GM12878 (cell line): ENCODE results near the gene RGS19. TPM values are rescaled to one million over a fixed set of nuclear protein-coding genes. Genes with fewer than 3 reads are reported as not detected.

Source experiments
- CBX5 ChIP-seq: sonication (generic); IDR thresholded peaks from 2 replicates; pipeline ENCODE4 v1.6.1; 2016; ENCODE audit warnings: low read depth, moderate library complexity, mild to moderate bottlenecking, inconsistent platforms
- CHD2 ChIP-seq: IDR thresholded peaks from 2 replicates; pipeline ENCODE4 v1.6.1; 2011; ENCODE audit warnings: low read depth, low read length, improper control_type of control experiment, borderline replicate concordance
- CREM ChIP-seq: IDR thresholded peaks from 2 replicates; pipeline ENCODE4 v1.6.1; 2014; ENCODE audit warnings: antibody characterized with exemption, low read depth
- EGR1 ChIP-seq, 2 experiments: IDR thresholded peaks; 1 replicate in 1 of 2; 2 replicates in 1 of 2; pipeline ENCODE4 v1.6.1; 2011 to 2012; ENCODE audit warnings: low read depth in 2 of 2, low read length in 2 of 2, borderline replicate concordance in 1 of 2, mild to moderate bottlenecking in 1 of 2, moderate library complexity in 1 of 2
- FOS ChIP-seq: IDR thresholded peaks from 3 replicates; pipeline ENCODE4 v1.6.1; 2011; ENCODE audit warnings: borderline replicate concordance; ENCODE audit not compliant: insufficient read length; ENCODE audit errors: extremely low read depth
- GATAD2B ChIP-seq: fragments of 450-650 bp; conservative IDR thresholded peaks from 2 replicates; pipeline ENCODE4 v1.6.1; 2017; ENCODE audit warnings: low read depth, mild to moderate bottlenecking, moderate library complexity
- HCFC1 ChIP-seq: fragments of 150-350 bp; IDR thresholded peaks from 2 replicates; pipeline ENCODE4 v1.6.1; 2014; ENCODE audit warnings: low read length
- IKZF1 ChIP-seq: fragments of 450-650 bp; conservative IDR thresholded peaks from 2 replicates; pipeline ENCODE4 v1.6.1; 2017; ENCODE audit warnings: antibody characterized with exemption, mild to moderate bottlenecking
- IKZF2 ChIP-seq, 2 experiments: fragments of 450-650 bp; IDR thresholded peaks; 2 replicates each; pipeline ENCODE4 v1.6.1; 2017; ENCODE audit warnings: mild to moderate bottlenecking in 2 of 2, moderate library complexity in 2 of 2
- LARP7 ChIP-seq: fragments of 450-650 bp; IDR thresholded peaks from 2 replicates; pipeline ENCODE4 v1.6.1; 2017; ENCODE audit warnings: mild to moderate bottlenecking
- MTA2 ChIP-seq: fragments of 450-650 bp; IDR thresholded peaks from 2 replicates; pipeline ENCODE4 v1.6.1; 2016; ENCODE audit warnings: low read depth, mild to moderate bottlenecking, moderate library complexity
- MYB ChIP-seq: fragments of 150-350 bp; IDR thresholded peaks from 2 replicates; pipeline ENCODE4 v1.6.1; 2014; ENCODE audit warnings: mild to moderate bottlenecking, low read depth, low read length, borderline replicate concordance
- NR2C2 ChIP-seq: IDR thresholded peaks from 2 replicates; pipeline ENCODE4 v1.6.1; 2011; ENCODE audit warnings: borderline replicate concordance, low read depth; ENCODE audit not compliant: control insufficient read depth, insufficient read length
- NR2F1 ChIP-seq: fragments of 450-650 bp; conservative IDR thresholded peaks from 2 replicates; pipeline ENCODE4 v1.6.1; 2017; ENCODE audit warnings: mild to moderate bottlenecking
- PML ChIP-seq: IDR thresholded peaks from 2 replicates; pipeline ENCODE4 v1.6.1; 2012; ENCODE audit warnings: low read length, inconsistent platforms
- POLR2A ChIP-seq: IDR thresholded peaks from 2 replicates; pipeline ENCODE4 v1.6.1; 2011; ENCODE audit warnings: low read depth, mild to moderate bottlenecking, low read length
- POLR2AphosphoS5 ChIP-seq: IDR thresholded peaks from 2 replicates; pipeline ENCODE4 v1.6.1; 2011; ENCODE audit warnings: mild to moderate bottlenecking, low read length, inconsistent platforms
- RB1 ChIP-seq: fragments of 450-650 bp; formaldehyde crosslinking; IDR thresholded peaks from 2 replicates; pipeline ENCODE4 v1.6.1; 2017; ENCODE audit warnings: mild to moderate bottlenecking, borderline replicate concordance
- SMARCA5 ChIP-seq: fragments of 450-650 bp; IDR thresholded peaks from 2 replicates; pipeline ENCODE4 v1.6.1; 2017; ENCODE audit warnings: mild to moderate bottlenecking
- SPI1 ChIP-seq: IDR thresholded peaks from 2 replicates; pipeline ENCODE4 v1.6.1; 2011; ENCODE audit warnings: low read depth, mild to moderate bottlenecking, low read length, moderate library complexity, borderline replicate concordance; ENCODE audit not compliant: insufficient read depth
- STAT3 ChIP-seq: IDR thresholded peaks from 2 replicates; pipeline ENCODE4 v1.6.1; 2011; ENCODE audit warnings: low read depth, low read length, improper control_type of control experiment
- TCF12 ChIP-seq: IDR thresholded peaks from 2 replicates; pipeline ENCODE4 v1.6.1; 2011; ENCODE audit warnings: low read depth, mild to moderate bottlenecking, low read length
- TCF3 ChIP-seq: IDR thresholded peaks from 2 replicates; pipeline ENCODE4 v1.6.1; 2012; ENCODE audit warnings: low read depth, mild to moderate bottlenecking, low read length, borderline replicate concordance; ENCODE audit not compliant: insufficient read depth
- ZBED1 ChIP-seq: IDR thresholded peaks from 2 replicates; pipeline ENCODE4 v1.6.1; 2016; ENCODE audit warnings: borderline replicate concordance
- ZNF24 ChIP-seq: fragments of 450-650 bp; IDR thresholded peaks from 2 replicates; pipeline ENCODE4 v1.6.1; 2017; ENCODE audit warnings: antibody characterized with exemption, mild to moderate bottlenecking
- polyA plus RNA-seq, 11 experiments: library from polyadenylated mRNA; depleted of rRNA in 4 of 11; unstranded in 6 of 11; stranded (reverse) in 5 of 11; fragments of >200 nt; fragmentation: Nextera tagmentation in 4 of 11; fragmentation: Illumina TruSeq in 1 of 11; extraction: Ambion mirVana in 4 of 11; extraction: Trizol in 1 of 11; gene quantifications; 1 replicate in 1 of 11; 2 replicates in 10 of 11; pipeline versions ENCODE4 v1.2.1 to v1.2.3, GENCODE V29; 2011 to 2016; ENCODE audit warnings: inconsistent platforms in 2 of 11, missing spikeins in 2 of 11, low read depth in 1 of 11
- total RNA-seq, 4 experiments: library from RNA; depleted of rRNA in 3 of 4; stranded (reverse); fragments of >200 nt in 3 of 4; fragmentation: Illumina TruSeq in 1 of 4; extraction: Trizol in 1 of 4; gene quantifications; 2 replicates each; pipeline versions ENCODE4 v1.2.1 to v1.2.3, GENCODE V29; 2013 to 2021
- TF ChIP-seq, protein P1 (sequence below): fragments of 450-650 bp; IDR thresholded peaks from 2 replicates; pipeline ENCODE4 v1.6.1; 2018; ENCODE audit warnings: borderline replicate concordance, mild to moderate bottlenecking; ENCODE audit not compliant: partially characterized antibody
- TF ChIP-seq, protein P2 (sequence below): fragments of 450-650 bp; IDR thresholded peaks from 2 replicates; pipeline ENCODE4 v1.6.1; 2017; ENCODE audit warnings: mild to moderate bottlenecking, moderate library complexity

The RGS19 gene
- total and polyA plus RNA-seq, 10 of the 15 experiments (the other 5 are each of a cell fraction or from before 2014, with no cell fraction given), result 0.82 to 62.4 (median 39.8) TPM

DNA sequence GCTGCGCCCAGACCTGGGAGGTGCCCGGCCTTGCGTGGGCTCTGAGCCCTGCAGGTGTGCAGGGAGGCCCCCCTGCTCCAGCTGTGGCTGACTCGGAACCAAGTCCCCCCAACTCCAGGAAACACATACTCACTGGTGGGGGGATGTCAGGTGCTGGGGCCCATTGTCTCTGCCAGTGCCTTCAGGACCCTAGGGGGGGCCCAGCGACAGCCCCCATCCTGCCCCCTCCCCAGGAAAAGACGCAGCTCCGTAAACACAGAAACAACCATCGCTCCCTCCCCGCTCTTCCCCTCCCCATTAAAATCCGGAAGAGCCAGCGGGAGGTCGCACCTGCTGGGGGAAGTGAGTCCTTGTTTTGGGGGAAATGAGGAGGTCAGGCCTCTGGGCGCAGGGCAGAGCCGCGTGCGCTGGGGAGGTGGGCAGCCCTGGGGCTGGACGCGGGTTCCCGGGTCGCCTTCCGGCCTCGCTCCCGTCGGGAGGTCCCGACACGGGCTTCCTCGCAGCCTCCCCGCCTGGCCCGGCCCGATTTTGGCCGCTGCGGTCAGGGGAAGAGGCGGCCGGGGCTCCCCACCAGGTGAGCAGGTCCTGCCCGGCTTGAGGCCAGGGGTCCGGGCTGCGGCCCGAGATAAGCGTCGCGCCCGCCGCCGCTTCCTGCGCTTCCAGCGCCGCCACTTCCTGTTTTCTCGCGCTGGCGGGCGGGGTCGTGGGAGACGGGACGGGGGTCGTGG is 37.1 kb downstream of the RGS19 start (continued):
- TF ChIP-seq, protein P1, sequence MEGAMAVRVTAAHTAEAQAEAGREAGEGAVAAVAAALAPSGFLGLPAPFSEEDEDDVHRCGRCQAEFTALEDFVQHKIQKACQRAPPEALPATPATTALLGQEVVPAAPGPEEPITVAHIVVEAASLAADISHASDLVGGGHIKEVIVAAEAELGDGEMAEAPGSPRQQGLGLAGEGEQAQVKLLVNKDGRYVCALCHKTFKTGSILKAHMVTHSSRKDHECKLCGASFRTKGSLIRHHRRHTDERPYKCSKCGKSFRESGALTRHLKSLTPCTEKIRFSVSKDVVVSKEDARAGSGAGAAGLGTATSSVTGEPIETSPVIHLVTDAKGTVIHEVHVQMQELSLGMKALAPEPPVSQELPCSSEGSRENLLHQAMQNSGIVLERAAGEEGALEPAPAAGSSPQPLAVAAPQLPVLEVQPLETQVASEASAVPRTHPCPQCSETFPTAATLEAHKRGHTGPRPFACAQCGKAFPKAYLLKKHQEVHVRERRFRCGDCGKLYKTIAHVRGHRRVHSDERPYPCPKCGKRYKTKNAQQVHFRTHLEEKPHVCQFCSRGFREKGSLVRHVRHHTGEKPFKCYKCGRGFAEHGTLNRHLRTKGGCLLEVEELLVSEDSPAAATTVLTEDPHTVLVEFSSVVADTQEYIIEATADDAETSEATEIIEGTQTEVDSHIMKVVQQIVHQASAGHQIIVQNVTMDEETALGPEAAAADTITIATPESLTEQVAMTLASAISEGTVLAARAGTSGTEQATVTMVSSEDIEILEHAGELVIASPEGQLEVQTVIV, result peak; percentile 18
- TF ChIP-seq TCF3 (0 out of 2 replicates have a peak, but pooled peaks have one; percentile 24), LARP7 (peak; percentile 62; the same call in 1 of the 2 replicates), NR2F1 (peak; percentile 74; the same call in 1 of the 2 replicates), RB1 (peak; percentile 28; the same call in 1 of the 2 replicates), FOS (no peak), ZBED1 (peak; percentile 61; the same call in 1 of the 2 replicates), SMARCA5 (peak; percentile 60; the same call in 1 of the 2 replicates), NR2C2 (no peak), ZNF24 (peak; percentile 16; the same call in 1 of the 2 replicates), GATAD2B (peak; percentile 93), PML (no peak), CREM (no peak), CHD2 (0 out of 2 replicates have a peak, but pooled peaks have one; percentile 28), MYB (no peak), STAT3 (no peak), TCF12 (peak; percentile 87), CBX5 (no peak), POLR2A (peak; percentile 70), HCFC1 (no peak), IKZF2 (IDR thresholded peaks at IDR 0.05) (peak; percentile 33 to 45; a peak in 3 of 4 replicates), MTA2 (0 out of 2 replicates have a peak, but pooled peaks have one; percentile 21), SPI1 (peak; percentile 78; the same call in 1 of the 2 replicates), EGR1 (IDR thresholded peaks at IDR 0.05; ENCODE audit: borderline replicate concordance in 1 of 2, low read depth in 2 of 2, low read length in 2 of 2) (peak in 1 of 2 experiments; percentile 40; a peak in 1 of 3 replicates), IKZF1 (peak; percentile 87), POLR2AphosphoS5 (peak; percentile 56)
- TF ChIP-seq, protein P2, sequence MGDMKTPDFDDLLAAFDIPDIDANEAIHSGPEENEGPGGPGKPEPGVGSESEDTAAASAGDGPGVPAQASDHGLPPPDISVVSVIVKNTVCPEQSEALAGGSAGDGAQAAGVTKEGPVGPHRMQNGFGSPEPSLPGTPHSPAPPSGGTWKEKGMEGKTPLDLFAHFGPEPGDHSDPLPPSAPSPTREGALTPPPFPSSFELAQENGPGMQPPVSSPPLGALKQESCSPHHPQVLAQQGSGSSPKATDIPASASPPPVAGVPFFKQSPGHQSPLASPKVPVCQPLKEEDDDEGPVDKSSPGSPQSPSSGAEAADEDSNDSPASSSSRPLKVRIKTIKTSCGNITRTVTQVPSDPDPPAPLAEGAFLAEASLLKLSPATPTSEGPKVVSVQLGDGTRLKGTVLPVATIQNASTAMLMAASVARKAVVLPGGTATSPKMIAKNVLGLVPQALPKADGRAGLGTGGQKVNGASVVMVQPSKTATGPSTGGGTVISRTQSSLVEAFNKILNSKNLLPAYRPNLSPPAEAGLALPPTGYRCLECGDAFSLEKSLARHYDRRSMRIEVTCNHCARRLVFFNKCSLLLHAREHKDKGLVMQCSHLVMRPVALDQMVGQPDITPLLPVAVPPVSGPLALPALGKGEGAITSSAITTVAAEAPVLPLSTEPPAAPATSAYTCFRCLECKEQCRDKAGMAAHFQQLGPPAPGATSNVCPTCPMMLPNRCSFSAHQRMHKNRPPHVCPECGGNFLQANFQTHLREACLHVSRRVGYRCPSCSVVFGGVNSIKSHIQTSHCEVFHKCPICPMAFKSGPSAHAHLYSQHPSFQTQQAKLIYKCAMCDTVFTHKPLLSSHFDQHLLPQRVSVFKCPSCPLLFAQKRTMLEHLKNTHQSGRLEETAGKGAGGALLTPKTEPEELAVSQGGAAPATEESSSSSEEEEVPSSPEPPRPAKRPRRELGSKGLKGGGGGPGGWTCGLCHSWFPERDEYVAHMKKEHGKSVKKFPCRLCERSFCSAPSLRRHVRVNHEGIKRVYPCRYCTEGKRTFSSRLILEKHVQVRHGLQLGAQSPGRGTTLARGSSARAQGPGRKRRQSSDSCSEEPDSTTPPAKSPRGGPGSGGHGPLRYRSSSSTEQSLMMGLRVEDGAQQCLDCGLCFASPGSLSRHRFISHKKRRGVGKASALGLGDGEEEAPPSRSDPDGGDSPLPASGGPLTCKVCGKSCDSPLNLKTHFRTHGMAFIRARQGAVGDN, result peak; percentile 75
